NT2/D1 (cell line): ENCODE data around the gene PHB1.
"Not testable (repeated sequence)": the region's sequence is repeated elsewhere in the genome, so short reads cannot be mapped to it uniquely, and the experiment has no call there.

ENCODE experiments used
- DNase-seq: peaks from one replicate; pipeline ENCODE4 v3.0.0-alpha.2; 2011; ENCODE audit warnings: low read depth, low spot score
- H3K27me3 ChIP-seq: 2 replicates; pipeline ENCODE4 v1.6.0; 2011; ENCODE audit warnings: mild to moderate bottlenecking; ENCODE audit not compliant: insufficient read length, insufficient read depth
- H3K36me3 ChIP-seq: 2 replicates; pipeline ENCODE4 v1.6.1; 2011; ENCODE audit warnings: mild to moderate bottlenecking, low read length, mixed read lengths; ENCODE audit not compliant: insufficient read depth, insufficient read length
- H3K4me1 ChIP-seq: 2 replicates; pipeline ENCODE4 v1.5.1; 2011; ENCODE audit not compliant: insufficient read depth, insufficient read length
- H3K4me3 ChIP-seq: 2 replicates; pipeline ENCODE4 v1.5.1; 2011; ENCODE audit warnings: low read depth; ENCODE audit not compliant: insufficient read length
- H3K9ac ChIP-seq: 2 replicates; pipeline ENCODE4 v1.6.0; 2011; ENCODE audit warnings: low read depth; ENCODE audit not compliant: insufficient read length
- H3K9me3 ChIP-seq: 2 replicates; pipeline ENCODE4 v1.5.1; 2011; ENCODE audit warnings: mild to moderate bottlenecking, low read length; ENCODE audit not compliant: insufficient read depth
- SUZ12 ChIP-seq: IDR thresholded peaks from 2 replicates; pipeline ENCODE4 v1.6.1; 2011; ENCODE audit not compliant: insufficient read length, insufficient read depth; ENCODE audit errors: extremely low read depth
- YY1 ChIP-seq: IDR thresholded peaks from 2 replicates; pipeline ENCODE4 v1.6.1; 2011; ENCODE audit not compliant: insufficient read length, insufficient read depth
- ZNF274 ChIP-seq: IDR thresholded peaks from 2 replicates; pipeline ENCODE4 v1.6.1; 2011; ENCODE audit warnings: mild to moderate bottlenecking, low read depth, low read length

Gene PHB1

GRCh38 chr17:49434821-49435670, 20.4 kb upstream of the PHB1 start:
- no peaks in the 10 kb centered on the region for H3K9me3 ChIP-seq
- DNase-seq = peak; percentile 44
- no peak for TF ChIP-seq ZNF274
- TF ChIP-seq YY1 = no peak
- no peak for TF ChIP-seq SUZ12
- no peak overlapping the region for H3K9ac ChIP-seq
- H3K27me3 ChIP-seq = no peaks in the 10 kb centered on the region
- no peaks in the 10 kb centered on the region for H3K36me3 ChIP-seq
- peaks cover 14% of the 10 kb centered on the region for H3K4me1 ChIP-seq
- no peak overlapping the region for H3K4me3 ChIP-seq

- H3K9ac ChIP-seq = no peak overlapping the region
- TF ChIP-seq SUZ12 (no peak), ZNF274 (no peak), YY1 (no peak)
- H3K27me3 ChIP-seq = no peaks in the 10 kb centered on the region
These were observed 18.5 kb upstream of the PHB1 start for GRCh38 chr17:49433000-49433694.

GRCh38 chr17:49431743-49432142, 17.1 kb upstream of the PHB1 start:
- no peak for DNase-seq
- Histone ChIP-seq H3K36me3 (no peaks in the 10 kb centered on the region), H3K9me3 (no peaks in the 10 kb centered on the region), H3K4me1 (no peaks in the 10 kb centered on the region), H3K9ac (no peak overlapping the region), H3K4me3 (no peak overlapping the region), H3K27me3 (no peaks in the 10 kb centered on the region)
- TF ChIP-seq ZNF274 (no peak), SUZ12 (no peak)

More at GRCh38 chr17:49433000-49433694, 18.5 kb upstream of the PHB1 start:
- DNase-seq = no peak
- no peak overlapping the region for H3K4me3 ChIP-seq
- H3K4me1 ChIP-seq = peaks cover 4% of the 10 kb centered on the region
- H3K36me3 ChIP-seq = no peaks in the 10 kb centered on the region
- H3K9me3 ChIP-seq = no peaks in the 10 kb centered on the region

GRCh38 chr17:49425004-49425286, 10.3 kb upstream of the PHB1 start:
- TF ChIP-seq SUZ12 = no peak
- TF ChIP-seq YY1 = no peak
- no peak for TF ChIP-seq ZNF274
- Histone ChIP-seq H3K9ac (no peak overlapping the region), H3K4me1 (no peaks in the 10 kb centered on the region), H3K27me3 (no peaks in the 10 kb centered on the region), H3K9me3 (peaks cover 20% of the 10 kb centered on the region), H3K36me3 (no peaks in the 10 kb centered on the region), H3K4me3 (no peak overlapping the region)
- DNase-seq = no peak

GRCh38 chr17:49424276-49425003, 9.8 kb upstream of the PHB1 start:
- H3K9ac ChIP-seq, DNase-seq, H3K4me1 ChIP-seq, H3K36me3 ChIP-seq, H3K4me3 ChIP-seq, H3K27me3 ChIP-seq: not testable (repeated sequence)
- peaks cover 25% of the 10 kb centered on the region for H3K9me3 ChIP-seq

- Histone ChIP-seq H3K9me3 (peaks cover 33% of the 10 kb centered on the region), H3K36me3 (no peaks in the 10 kb centered on the region), H3K27me3 (no peaks in the 10 kb centered on the region), H3K4me3 (no peak overlapping the region), H3K4me1 (no peaks in the 10 kb centered on the region), H3K9ac (no peak overlapping the region)
- no peak for TF ChIP-seq SUZ12
- TF ChIP-seq YY1 = no peak
- TF ChIP-seq ZNF274 = no peak
- DNase-seq = no peak
These were observed 8.0 kb upstream of the PHB1 start for GRCh38 chr17:49422714-49423113.

DNA sequence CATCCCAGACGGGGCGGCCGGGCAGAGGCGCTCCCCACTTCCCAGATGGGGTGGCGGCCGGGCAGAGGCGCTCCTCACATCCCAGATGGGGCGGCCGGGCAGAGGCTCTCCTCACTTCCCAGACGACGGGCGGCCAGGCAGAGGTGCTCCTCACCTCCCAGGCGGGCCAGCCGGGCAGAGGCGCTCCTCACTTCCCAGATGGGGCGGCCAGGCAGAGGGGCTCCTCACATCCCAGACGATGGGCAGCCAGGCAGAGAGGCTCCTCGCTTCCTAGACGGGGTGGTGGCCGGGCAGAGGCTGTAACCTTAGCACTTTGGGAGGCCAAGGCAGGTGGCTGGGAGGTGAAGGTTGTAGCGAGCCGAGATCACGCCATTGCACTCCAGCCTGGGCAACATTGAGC, 5.1 kb upstream of the PHB1 start:
- not testable (repeated sequence) for H3K27me3 ChIP-seq, H3K4me3 ChIP-seq, H3K4me1 ChIP-seq, H3K36me3 ChIP-seq, H3K9ac ChIP-seq, DNase-seq
- H3K9me3 ChIP-seq = peaks cover 35% of the 10 kb centered on the region

DNA sequence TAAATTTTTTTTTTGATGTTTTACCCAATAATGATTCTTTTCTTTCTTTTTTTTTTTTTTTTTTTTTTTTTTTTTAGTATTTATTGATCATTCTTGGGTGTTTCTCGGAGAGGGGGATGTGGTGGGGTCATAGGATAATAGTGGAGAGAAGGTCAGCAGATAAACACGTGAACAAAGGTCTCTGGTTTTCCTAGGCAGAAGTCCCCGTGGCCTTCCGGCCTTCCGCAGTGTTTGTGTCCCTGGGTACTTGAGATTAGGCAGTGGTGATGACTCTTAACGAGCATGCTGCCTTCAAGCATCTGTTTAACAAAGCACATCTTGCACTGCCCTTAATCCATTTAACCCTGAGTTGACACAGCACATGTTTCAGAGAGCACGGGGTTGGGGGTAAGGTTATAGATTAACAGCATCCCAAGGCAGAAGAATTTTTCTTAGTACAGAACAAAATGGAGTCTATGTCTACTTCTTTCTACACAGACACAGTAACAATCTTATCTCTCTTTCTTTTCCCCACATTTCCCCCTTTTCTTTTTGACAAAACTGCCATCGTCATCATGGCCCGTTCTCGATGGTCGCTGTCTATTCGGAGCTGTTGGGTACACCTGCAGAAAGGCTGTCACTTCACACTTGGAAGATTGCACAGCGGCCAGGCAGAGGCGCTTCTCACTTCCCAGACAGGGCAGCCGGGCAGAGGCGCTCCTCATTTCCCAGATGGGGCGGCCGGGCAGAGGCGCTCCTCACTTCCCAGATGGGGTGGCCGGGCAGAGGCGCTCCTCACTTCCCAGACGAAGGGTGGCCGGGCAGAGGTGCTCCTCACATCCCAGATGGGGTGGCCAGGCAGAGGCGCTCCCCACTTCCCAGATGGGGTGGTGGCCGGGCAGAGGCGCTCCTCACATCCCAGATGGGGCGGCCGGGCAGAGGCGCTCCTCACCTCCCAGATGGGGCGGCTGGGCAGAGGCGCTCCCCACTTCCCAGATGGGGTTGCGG, 4.4 kb upstream of the PHB1 start:
- not testable (repeated sequence) for H3K27me3 ChIP-seq, H3K4me3 ChIP-seq, H3K36me3 ChIP-seq, H3K9ac ChIP-seq, H3K4me1 ChIP-seq, DNase-seq
- peaks cover 35% of the 10 kb centered on the region for H3K9me3 ChIP-seq
